T follicular helper cell (primary cell): ENCODE results near the gene PPIP5K2.
"Not testable (repeated sequence)": the region's sequence is repeated elsewhere in the genome, so short reads cannot be mapped to it uniquely, and the experiment has no call there.

ENCODE experiments used
- DNase-seq: peaks from one replicate; pipeline ENCODE4 v3.0.0-alpha.2; 2020; ENCODE audit warnings: low read depth
- total RNA-seq, 2 experiments: gene quantifications; one replicate each; lab custom pipeline; 2026; lab: John Stamatoyannopoulos, UW

The PPIP5K2 gene
- total RNA-seq: 61.8 to 78.7 reads per million in 2 experiments

DNA sequence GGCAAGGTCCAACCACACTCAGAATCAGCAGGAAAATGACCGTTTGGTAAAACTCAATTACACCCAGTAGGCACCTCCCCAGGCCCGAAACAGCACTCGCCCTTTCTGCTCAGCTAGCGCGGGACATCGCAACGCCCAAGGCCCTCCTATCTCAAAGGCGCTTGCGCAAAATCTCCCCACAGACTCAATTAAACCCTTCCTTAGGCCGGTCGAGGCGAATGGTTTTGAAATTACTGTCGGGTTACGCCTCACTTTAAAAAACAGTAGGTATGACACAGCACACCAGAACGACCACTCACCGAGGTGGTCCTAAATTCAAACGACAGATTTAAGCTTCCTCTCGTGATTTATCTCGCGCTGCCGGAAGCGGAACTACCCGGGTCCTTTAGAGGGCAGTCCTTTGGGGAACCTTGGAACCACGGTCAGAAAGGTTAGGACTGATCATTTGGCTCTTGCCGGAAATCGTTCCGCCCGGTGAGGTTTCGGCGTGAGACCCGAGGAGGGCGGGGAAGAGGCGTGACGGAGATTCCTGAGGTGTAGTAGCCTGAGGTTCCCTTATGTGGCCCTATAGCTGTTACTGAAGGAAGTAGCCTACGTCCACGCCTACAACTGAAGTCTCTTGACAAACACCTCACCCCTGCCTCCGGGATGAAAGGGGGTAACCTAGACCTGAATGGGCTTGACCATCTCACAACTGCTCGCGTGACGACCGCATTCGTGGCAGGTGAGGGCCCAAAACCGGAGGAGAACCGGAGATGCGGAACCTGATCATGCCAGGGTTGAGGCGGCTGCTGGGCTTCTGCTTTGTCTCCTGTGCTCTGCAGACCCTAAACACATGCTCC lies at the start of gene PPIP5K2, which contains the start of gene GIN1:
Gene PPIP5K2, plus strand, starts transcription at position 537 of the 842 bp plus-strand sequence. CDS start 9,289 bp downstream, outside the sequence.
Gene GIN1, minus strand, starts transcription at position 374 of the 842 bp plus-strand sequence. CDS start 11,431 bp downstream, outside the sequence.
- peak; percentile 95 for DNase-seq

DNA sequence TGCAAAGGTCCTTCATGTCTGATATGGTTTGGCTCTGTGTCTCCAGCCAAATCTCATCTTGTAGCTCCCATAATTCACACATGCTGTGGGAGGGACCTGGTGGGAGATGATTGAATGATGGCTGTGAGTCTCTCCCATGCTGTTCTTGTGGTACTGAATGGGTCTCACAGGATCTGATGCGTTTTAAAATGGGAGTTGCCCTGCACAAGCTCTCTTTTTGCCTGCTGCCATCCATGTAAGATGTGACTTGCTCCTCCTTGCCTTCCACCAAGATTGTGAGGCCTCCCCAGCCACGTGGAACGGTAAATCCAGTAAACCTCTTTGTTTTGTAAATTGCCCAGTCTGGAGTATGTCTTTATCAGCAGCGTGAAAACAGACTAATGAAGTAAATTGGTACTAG lies 46.6 kb upstream of the PPIP5K2 start:
- DNase-seq: not testable (repeated sequence)

DNA sequence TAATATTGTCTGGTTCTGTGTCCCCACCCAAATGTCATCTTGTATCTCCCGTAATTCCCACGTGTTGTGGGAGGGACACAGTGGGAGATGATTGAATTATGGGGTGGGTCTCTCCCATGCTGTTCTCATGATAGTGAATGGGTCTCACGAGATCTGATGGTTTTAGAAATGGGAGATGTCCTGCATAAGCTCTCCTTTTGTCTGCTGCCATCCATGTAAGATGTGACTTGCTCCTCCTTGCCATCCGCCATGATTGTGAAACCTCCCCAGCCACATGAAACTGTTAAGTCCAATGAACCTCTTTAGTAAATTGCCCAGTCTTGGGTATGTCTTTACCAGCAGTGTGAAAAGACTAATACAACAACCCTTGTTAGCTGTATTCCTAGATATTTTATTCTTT lies 44.7 kb upstream of the PPIP5K2 start:
- DNase-seq: no peak

DNA sequence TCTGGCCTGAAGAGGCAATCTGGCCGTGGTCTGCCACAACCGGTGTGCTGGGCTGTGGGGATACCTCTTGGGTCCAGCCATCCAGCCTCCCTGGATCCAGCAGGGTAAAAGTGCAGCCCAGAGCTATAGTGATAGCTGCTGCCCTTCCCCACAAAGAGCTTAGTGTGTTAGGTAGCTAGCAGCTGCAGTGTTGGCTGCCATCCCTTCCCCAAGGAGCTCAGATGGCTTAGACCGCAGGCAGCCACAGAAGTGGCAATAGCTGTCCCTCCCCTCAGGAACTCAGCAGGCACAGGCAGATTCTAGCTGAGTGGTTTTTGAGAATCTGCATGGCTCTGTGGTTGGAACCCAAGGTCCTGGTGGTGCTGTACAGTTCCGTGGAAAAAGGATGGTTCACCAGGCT lies 40.3 kb upstream of the PPIP5K2 start:
- no peak for DNase-seq

DNA sequence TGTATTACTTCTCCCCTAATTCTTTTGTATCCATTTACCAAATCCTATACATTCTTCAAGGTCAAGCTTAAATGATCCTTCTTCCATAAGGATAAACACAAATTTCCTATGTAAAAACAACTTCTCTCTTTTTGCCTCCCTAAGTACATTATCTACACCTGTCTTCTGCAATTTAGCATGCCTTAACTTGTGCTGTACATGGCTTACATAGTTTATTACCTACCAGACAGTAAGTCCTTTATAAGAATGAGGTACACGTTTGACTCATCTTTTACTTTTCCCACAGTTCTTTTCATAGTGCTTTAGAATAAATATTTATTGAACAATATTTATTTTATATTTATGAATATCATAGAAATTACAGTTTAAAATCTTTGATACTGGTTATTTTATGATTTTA lies 33.6 kb upstream of the PPIP5K2 start:
- no peak for DNase-seq

DNA sequence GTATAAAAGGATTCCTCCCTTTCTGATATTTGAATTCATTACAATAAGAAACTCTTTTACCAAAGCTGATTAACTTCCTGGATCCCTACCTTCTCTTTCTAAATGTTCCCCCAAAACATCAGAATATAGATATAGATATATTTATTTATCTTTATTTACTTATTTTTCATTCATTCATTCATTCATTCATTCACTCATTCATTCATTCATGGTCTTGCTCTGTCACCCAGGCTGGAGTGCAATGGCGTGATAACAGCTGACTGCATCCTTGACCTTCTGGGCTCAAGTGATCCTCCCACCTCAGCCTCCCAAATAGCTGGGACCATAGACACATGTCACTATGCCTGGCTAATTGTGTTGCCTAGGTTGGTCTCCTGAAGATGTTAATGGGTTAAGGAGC lies 30.8 kb upstream of the PPIP5K2 start:
- DNase-seq: no peak

DNA sequence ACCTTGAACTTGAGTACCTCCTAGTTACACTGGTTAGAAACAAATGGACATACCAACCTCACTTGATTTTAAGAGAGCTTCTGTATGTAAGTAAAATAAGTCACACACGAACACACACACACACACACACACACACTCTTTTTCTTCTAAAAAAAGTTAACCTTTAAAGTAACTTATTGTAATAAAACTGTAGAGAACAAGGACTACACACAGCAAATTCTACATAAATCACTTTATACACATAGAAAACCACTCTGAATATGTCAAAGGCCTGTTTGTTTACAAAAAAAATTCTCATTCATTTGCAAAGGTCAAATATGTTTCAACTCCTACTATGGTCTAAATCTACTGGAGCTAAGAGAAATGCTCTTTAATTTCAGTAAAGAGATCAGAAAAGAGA lies 29.3 kb upstream of the PPIP5K2 start:
- DNase-seq: no peak

DNA sequence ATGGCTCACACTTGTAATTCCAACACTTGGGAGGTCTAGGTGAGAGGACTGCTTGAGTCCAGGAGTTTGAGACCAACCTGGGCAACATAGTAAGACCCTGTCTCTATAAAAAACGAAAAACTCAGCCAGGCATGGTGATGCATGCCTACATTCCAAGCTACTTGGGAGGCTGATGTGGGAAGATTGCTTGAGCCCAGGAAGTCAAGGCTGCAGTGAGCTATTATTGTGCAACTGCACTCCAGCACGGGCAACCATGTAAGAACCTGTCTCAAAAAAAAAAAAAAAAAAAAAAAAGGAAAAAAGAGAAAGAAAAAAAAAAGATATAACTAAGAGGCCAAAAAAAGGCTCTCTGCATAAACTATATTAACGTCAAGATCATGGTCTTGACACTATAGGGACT lies 27.4 kb upstream of the PPIP5K2 start:
- DNase-seq: no peak

DNA sequence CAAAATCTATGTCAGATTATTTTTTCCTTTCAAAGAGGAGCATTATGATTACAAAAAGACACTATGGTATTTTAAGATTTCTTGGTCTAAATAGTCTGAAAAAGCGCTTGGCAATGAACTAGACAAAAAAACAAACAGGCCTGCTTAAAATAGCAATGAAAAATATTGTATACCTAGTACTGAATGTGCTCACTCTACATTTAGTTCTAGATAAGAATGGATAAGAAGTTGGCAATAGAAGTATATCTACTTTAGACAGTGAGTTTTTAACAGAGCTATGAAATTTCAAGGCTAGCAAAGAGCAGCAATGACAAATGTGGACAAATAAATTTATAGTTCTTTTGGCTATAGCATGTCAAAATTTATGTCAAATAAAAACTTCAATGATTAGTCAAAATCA lies 26.4 kb upstream of the PPIP5K2 start:
- no peak for DNase-seq

DNA sequence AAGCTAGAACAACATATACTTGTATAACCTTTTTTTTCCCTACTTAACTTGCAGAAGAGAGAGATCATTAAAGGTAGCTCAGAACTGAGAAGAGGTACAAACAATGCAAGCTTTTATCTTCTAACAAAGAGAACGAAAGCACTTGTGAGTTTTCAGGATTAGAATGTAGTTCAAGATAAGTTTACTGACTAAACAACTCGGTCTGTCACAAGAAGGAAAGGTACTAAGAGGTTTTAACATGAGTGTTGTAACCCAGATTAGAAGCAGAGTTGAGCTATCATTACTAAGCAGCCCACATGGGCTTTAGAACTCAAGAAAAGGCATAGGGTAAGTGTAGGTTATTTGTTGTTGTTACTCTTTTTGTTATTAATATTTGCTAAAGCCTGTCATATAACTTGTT lies 25.4 kb upstream of the PPIP5K2 start:
- no peak for DNase-seq

DNA sequence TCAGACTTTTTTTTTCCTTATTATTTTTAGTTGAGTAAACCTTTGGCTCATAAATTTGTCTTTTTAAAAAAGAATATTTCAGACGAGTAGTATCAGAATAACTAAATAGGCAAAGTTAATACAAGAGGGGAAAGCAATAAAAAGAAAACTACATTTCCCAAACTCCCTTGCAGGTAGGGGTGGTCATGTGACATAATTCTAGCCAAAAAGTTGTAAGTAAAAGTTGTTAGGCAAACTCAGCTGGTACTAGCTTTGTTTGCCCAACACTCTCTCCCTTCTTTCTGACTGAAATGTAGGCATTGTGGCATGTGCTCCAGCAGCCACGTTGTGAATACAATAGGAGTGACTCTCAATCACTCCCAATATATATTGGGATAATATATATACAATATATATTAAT lies 21.1 kb upstream of the PPIP5K2 start:
- no peak for DNase-seq

DNA sequence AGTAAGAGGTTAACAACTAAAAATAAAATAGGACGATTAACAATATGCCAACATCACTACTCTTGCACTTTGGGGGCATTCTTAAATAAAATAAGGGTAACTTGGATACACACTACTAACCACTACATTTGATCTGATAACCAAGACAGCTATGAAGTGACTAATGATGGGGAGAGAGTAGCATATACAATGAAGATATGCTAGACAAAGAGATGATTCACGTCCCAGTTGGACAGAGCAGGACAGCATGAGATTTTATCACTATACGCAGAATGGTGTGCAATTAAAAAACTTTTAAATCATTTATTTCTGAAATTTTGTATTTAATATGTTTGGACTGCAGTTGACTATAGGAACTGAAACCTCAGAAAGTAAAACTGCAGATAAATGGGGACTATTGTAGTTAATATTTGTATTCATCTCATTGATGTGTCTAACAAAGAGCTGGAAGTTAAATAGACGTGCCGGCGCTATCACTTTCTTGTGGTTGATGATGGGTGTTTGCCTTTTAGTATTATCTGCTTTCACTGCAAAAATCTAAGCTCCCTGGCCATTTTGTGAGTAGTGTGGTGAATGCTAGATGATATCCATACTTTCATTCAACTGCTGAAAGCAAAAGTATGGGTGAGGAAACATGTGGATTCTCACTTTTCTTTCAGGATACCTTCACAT lies 18.9 kb upstream of the PPIP5K2 start:
- no peak for DNase-seq

DNA sequence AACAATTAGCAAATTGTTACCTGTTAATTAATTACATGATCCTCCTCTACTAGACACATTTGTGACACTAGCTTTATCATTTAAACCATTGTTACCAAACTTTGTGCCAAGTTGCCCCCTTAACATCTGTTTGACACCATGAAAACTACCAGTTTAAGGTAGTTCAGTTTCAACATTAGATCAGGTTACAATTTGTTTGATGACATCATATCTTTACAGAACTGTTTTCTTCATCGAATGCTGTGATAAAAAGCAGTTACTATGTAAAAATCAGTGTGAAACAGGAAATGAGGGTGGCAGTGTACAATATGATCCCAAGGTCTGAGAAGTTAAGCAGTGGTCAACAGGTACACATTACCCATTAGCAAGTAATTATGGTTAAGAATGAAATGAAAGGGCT lies 17.9 kb upstream of the PPIP5K2 start:
- DNase-seq: no peak

DNA sequence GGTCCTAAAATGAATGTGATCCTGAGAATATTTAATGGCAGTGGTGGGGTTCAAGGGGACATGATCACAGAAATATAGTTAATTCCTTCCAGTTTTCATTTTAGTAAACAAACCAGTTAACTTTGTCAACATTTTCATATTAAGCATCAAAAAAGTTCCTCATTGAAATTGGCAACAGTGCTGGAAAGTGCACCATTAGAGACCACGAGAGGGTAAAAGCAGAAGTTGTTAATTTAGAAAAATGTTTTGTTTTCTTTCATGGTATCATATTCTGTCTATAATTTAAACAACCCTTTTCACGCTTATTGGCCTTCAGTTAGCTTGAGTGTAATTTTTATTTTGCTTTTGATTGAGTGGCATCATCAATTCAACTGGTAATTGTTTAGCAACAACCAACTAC lies 12.0 kb upstream of the PPIP5K2 start:
- DNase-seq: no peak

DNA sequence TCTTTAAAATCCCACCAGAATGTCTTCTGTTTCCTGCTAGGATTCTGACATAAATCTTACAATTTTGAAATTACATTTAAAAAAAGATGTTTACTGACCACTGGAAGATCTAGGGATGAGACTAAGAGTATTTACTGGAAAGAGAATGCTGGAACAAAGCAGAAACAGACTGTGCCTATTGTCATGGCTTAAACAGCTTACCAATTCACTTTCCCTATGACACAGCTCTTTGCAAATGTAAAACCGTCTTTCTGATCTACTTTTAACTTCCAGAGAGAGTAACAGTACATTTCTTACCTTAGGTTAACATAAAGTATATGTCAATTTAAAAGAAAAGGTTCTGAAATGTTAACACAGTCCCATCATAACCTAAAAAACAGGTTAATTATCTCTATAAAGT lies 10.8 kb upstream of the PPIP5K2 start:
- no peak for DNase-seq

DNA sequence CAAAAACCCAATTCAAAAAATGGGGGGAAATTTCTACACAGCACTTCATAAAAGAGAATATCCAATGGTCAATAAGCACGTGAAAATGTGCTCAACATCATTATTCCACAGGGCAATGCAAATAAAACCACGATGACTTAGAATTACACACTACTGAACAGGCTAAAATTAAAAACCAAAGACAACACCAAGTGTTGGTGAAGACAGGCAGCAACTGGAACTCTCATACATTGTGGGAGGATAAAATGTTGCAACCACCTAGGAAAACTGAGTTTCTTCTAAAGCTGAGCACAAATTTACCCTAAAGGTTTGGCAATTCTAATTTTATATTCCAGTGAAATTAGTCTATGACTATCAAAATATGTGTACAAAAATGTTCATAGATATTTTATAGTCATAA lies 9.7 kb upstream of the PPIP5K2 start:
- no peak for DNase-seq

DNA sequence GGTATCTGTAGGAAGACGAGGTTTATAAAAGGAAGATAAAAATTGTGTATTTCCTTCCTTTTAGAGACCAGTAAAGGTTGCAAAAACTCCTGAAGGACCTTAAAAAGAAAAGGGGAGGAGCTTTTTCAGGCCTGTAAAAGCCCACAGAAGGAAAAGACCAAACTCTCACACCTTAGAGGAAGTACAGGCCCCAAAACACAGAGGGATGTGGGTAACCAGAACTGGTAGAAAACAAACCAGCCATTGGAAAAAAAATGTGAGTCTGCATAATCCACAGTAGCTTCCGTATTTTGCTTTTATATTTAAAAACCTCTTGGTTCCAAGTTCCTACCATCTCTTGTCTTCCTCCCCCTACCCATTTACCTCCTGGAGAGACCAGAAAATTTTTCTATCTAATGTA lies 8.6 kb upstream of the PPIP5K2 start:
- no peak for DNase-seq

DNA sequence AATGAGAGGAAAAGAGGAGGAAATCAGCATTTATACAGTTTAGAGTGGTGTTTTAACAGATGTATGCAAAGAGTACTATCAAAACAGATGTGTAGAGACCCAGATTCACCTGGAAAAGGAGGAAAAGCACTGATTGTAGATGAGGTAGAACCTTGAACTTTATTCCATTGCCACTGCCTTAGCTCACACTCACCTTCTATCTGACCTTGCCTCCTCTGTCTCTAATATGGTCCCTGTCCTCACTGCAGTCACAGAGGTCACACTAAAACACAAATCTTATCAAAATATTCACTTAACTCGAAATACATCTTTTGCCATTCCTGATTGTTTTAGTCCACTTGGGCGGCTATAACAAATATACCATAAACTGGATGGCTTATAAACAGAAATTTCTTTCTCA lies 7.2 kb upstream of the PPIP5K2 start:
- DNase-seq: no peak

DNA sequence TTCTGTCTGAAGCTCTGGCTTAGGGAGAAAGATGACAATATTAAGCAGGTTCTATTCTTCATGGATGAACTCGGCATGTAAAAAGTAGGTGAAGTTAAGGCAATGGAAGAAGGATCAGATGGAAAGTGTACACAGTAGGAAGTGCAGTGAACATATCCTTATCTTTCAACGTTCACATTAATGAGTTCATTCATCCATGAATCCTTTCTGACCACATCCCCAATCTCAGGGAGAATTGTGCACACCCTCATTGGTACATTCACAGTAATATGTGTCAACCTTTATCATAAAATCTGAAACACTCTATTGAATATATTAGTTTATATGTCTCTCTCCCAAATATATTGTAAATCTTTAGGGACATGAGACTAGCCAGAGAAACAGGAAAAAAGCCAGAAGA lies 5.7 kb upstream of the PPIP5K2 start:
- DNase-seq: no peak

DNA sequence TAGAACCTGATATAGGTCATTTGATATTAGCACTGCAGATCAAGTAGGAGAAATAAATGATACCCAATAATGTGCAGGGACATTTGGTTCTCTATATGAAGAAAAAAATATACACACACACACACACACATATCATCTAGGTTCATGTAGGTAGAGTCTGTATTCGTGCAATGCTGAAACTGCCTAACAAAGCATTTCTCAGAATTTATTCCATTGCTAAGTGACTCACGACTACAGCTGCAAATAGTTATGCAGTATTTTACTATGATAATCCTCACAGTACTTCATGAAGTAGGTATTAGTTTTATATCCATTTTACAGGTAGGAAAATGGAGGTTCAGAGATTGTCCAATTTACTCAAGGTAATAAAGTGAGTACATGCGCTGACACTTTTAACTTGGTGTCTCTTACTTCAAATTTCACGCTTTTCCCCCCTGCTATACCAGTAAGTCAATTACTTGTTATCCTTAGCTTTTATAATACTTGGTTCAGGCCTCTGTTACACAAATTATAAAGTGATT lies 2.6 kb upstream of the PPIP5K2 start:
- no peak for DNase-seq

DNA sequence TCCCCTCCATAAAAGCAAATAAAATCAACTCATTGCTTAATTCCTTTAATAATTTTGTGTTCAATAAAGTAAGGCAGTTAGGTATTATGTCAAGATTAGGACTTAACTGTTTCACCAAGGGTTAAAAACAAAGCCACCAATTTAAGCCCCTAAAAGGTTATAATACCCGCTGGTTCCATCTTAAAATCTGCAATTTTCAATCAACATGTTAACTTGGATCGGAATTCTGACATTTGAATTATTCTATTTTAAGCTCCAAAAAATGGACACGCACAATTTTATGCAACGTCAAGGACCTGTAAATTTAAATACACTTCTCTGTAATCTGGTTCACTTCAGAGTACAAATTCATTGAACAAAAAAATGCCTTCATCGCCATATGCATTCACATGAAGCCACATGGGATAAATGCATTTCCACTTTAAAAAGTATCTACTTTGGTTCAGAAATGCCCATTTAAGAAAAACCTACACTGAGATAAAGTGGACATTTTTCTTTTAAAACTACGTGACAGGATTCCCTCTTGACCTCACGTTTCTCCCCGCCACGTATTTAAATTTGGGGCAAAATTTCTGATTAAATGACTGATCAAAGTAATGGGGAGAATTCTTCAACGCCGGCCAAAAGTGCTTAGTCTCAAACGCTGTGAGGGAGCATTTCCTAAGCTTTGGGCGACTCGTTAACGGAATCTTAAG lies 884 bp upstream of the PPIP5K2 start:
- DNase-seq: no peak

DNA sequence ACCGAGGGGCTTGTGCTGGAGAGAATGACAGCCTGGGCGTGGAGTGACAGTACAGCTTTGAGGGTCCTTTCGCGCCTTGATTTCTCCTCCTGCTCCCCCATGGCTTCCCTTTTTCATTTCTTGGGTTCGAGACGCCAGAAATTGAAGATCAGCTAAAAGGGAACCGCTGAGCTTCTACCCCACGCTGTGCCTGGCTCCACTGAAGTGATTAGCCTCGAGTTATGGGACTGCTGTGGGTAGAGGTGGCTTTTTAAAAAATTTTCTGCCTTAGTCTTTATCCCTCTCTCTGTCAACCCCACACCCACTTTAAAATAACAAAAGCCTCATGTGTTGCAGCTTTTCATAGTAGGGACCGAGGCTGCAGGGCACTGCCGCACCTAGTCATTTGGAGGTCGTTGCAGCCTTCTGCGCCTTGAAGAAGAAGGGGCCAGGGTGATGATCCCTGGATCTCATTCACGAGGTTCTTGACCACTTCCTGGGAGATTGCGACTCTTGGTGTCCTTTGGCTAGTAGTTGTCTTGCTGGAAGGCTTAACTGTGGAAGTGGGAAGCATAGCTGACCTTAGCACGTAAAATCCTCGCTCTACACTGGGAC lies 603 bp downstream of the PPIP5K2 start:
- no peak for DNase-seq
